PC-3 (cell line): ENCODE results near the gene EXOC6. TPM values are rescaled to one million over a fixed set of nuclear protein-coding genes. Genes with fewer than 3 reads are reported as not detected.
"Not testable (repeated sequence)": the region's sequence is repeated elsewhere in the genome, so short reads cannot be mapped to it uniquely, and the experiment has no call there.

Experiments used
- ATAC-seq: fragments of 200-7000 bp; cut with Tn5 transposase; 2 replicates; pipeline ENCODE4 v1.9.1; 2020; ENCODE audit warnings: mild to moderate bottlenecking, moderate library complexity
- BruUV-seq: library from RNA; stranded (reverse); fragments of 400-500 nt; replicated peaks from 2 replicates; lab custom pipeline; 2021; lab: Mats Ljungman, UMichigan
- CTCF ChIA-PET: fragments of 300-600 bp; sonication (Branson Sonifier 250); formaldehyde crosslinking; loops from one replicate; lab custom pipeline; 2022; ENCODE audit warnings: antibody characterized with exemption; lab: Charles Lee
- POLR2A ChIA-PET: fragments of 300-600 bp; sonication (Branson Sonifier 250); formaldehyde crosslinking; loops from one replicate; lab custom pipeline; 2022; ENCODE audit warnings: antibody characterized with exemption; ENCODE audit not compliant: unreplicated experiment; lab: Charles Lee
- DNase-seq: peaks from one replicate; pipeline ENCODE4 v3.0.0-alpha.2; 2015
- H2AFZ ChIP-seq: fragments of 300-600 bp; sonication (generic); 2 replicates; pipeline ENCODE4 v1.6.0; 2016; ENCODE audit warnings: antibody characterized with exemption, low read length
- H3F3A ChIP-seq: fragments of 300-600 bp; sonication (generic); one replicate; pipeline ENCODE4 v1.6.0; 2017; ENCODE audit warnings: antibody characterized with exemption, low read length, control low read depth, mild to moderate bottlenecking; ENCODE audit not compliant: unreplicated experiment
- H3K27ac ChIP-seq: fragments of 300-600 bp; sonication (generic); 2 replicates; pipeline ENCODE4 v1.5.1; 2016; ENCODE audit warnings: mild to moderate bottlenecking, low read length
- H3K27me3 ChIP-seq: fragments of 300-600 bp; sonication (generic); 2 replicates; pipeline ENCODE4 v1.6.1; 2016; ENCODE audit warnings: low read length, mixed read lengths
- H3K36me3 ChIP-seq: fragments of 300-600 bp; sonication (generic); 2 replicates; pipeline ENCODE4 v1.6.1; 2016; ENCODE audit warnings: low read depth, mixed run types, low read length, mixed read lengths
- H3K4me1 ChIP-seq: fragments of 300-600 bp; sonication (generic); 2 replicates; pipeline ENCODE4 v1.5.1; 2016; ENCODE audit warnings: low read length; ENCODE audit not compliant: insufficient read depth
- H3K4me2 ChIP-seq: fragments of 300-600 bp; sonication (generic); 2 replicates; pipeline ENCODE4 v1.6.0; 2016; ENCODE audit warnings: low read length
- H3K4me3 ChIP-seq: fragments of 300-600 bp; sonication (generic); 2 replicates; pipeline ENCODE4 v1.5.1; 2016; ENCODE audit warnings: mild to moderate bottlenecking, low read length, mixed read lengths
- H3K79me2 ChIP-seq: fragments of 300-600 bp; sonication (generic); 2 replicates; pipeline ENCODE4 v1.6.1; 2017; ENCODE audit warnings: low read length, mixed read lengths
- H3K9ac ChIP-seq: fragments of 300-600 bp; sonication (generic); 2 replicates; pipeline ENCODE4 v1.6.0; 2016; ENCODE audit warnings: mild to moderate bottlenecking, low read length
- H3K9me2 ChIP-seq: fragments of 300-600 bp; sonication (generic); replicated peaks from 2 replicates; pipeline ENCODE4 v1.6.1; 2016; ENCODE audit warnings: mixed run types, low read length, mixed read lengths
- H3K9me3 ChIP-seq: fragments of 300-600 bp; sonication (generic); 2 replicates; pipeline ENCODE4 v1.6.1; 2016; ENCODE audit warnings: low read length, mixed read lengths
- H4K20me1 ChIP-seq: fragments of 300-600 bp; sonication (generic); 2 replicates; pipeline ENCODE4 v1.6.1; 2016; ENCODE audit warnings: low read length, mixed read lengths
- EZH2 ChIP-seq: fragments of 300-600 bp; sonication (generic); IDR thresholded peaks from one replicate; pipeline ENCODE4 v1.6.1; 2017; ENCODE audit warnings: antibody characterized with exemption, mild to moderate bottlenecking, low read length; ENCODE audit not compliant: unreplicated experiment
- EZH2phosphoT487 ChIP-seq: fragments of 300-600 bp; sonication (generic); IDR thresholded peaks from 2 replicates; pipeline ENCODE4 v1.6.1; 2018; ENCODE audit warnings: mild to moderate bottlenecking, antibody characterized with exemption, low read length, borderline replicate concordance
- intact Hi-C: fragments of 100-400 bp; cut with micrococcal nuclease; formaldehyde crosslinking; loops from 2 replicates; pipeline ENCODE4 v1.9.0; 2023
- total RNA-seq: library from RNA; depleted of rRNA; stranded (reverse); fragments of >200 nt; gene quantifications from 2 replicates; pipeline ENCODE4 v1.2.3, GENCODE V29; 2014
- TF ChIP-seq, protein P1 (sequence below): fragments of 300-600 bp; sonication (generic); conservative IDR thresholded peaks from 2 replicates; pipeline ENCODE4 v1.5.1; 2017; ENCODE audit warnings: antibody characterized with exemption, low read depth, mild to moderate bottlenecking, low read length

Gene EXOC6
- total RNA-seq, 1 experiment from 2014 or later, result 5.7 TPM

DNA sequence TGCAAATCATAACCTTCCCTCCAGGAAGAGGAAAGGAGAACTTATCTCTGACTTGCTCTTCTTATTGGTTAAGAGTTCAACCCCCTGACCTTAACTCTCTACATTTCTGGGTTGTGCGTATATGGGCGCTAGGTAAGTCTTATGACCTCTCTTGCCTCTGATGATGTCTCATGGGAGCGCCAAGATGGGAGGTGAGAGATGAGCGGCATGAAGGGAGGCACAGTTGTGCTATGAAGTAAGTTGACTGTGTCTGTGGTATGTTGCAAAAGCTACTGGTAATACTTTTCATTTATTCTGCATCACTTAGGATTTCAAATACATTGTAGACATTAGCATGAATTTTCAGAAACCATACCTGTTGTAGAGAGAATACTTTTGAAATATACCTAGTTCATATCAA lies 59.0 kb downstream of the EXOC6 start:
- intact Hi-C loops, result no loop called here
- H3K4me2 ChIP-seq, result no peak overlapping the region
- no peak overlapping the region for H3K27ac ChIP-seq
- H4K20me1 ChIP-seq, result no peaks in the 10 kb centered on the region
- DNase-seq (no peak), ATAC-seq (no peak)
- no peaks in the 10 kb centered on the region for H3F3A ChIP-seq
- H3K36me3 ChIP-seq, result no peaks in the 10 kb centered on the region
- H3K4me3 ChIP-seq, result no peak overlapping the region
- H3K9ac ChIP-seq, result no peak overlapping the region
- POLR2A ChIA-PET, result no interaction called here
- H3K9me2 ChIP-seq, result no peaks in the 10 kb centered on the region
- H3K9me3 ChIP-seq, result no peaks in the 10 kb centered on the region
- no peaks in the 10 kb centered on the region for H3K27me3 ChIP-seq
- H2AFZ ChIP-seq, result no peak overlapping the region
- H3K79me2 ChIP-seq, result no peaks in the 10 kb centered on the region
- H3K4me1 ChIP-seq, result peaks cover 6% of the 10 kb centered on the region
- CTCF ChIA-PET, result no interaction called here
- no peak for TF ChIP-seq EZH2
- no peak for TF ChIP-seq EZH2phosphoT487
- TF ChIP-seq, protein P1, sequence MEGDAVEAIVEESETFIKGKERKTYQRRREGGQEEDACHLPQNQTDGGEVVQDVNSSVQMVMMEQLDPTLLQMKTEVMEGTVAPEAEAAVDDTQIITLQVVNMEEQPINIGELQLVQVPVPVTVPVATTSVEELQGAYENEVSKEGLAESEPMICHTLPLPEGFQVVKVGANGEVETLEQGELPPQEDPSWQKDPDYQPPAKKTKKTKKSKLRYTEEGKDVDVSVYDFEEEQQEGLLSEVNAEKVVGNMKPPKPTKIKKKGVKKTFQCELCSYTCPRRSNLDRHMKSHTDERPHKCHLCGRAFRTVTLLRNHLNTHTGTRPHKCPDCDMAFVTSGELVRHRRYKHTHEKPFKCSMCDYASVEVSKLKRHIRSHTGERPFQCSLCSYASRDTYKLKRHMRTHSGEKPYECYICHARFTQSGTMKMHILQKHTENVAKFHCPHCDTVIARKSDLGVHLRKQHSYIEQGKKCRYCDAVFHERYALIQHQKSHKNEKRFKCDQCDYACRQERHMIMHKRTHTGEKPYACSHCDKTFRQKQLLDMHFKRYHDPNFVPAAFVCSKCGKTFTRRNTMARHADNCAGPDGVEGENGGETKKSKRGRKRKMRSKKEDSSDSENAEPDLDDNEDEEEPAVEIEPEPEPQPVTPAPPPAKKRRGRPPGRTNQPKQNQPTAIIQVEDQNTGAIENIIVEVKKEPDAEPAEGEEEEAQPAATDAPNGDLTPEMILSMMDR, result no peak
- no TSS peak for BruUV-seq

DNA sequence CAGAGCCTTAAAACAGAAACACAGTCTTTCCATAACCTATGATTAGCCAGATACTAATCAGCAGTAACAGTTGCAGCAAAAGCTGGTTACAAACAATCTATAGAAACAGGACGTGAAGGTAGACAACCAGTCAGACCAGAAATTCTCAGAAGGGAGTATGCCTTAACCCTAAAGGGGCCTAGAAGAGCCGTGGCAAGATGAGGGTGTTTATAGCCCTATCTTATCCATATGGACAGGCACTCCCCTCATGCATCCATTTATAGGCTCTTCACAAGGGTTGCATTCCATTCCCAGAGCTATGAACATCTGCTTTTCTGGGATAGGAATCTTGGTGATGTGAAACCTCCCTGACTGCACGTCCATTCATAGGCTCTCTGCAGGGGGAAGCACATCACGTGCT lies 64.3 kb downstream of the EXOC6 start:
- BruUV-seq, H3K4me3 ChIP-seq, H3K79me2 ChIP-seq, DNase-seq, H3K27me3 ChIP-seq, H3F3A ChIP-seq, H2AFZ ChIP-seq, intact Hi-C loops, H3K9me3 ChIP-seq, H3K9ac ChIP-seq, H3K4me1 ChIP-seq, H3K9me2 ChIP-seq, H3K4me2 ChIP-seq, H3K36me3 ChIP-seq, H4K20me1 ChIP-seq, ATAC-seq, H3K27ac ChIP-seq, POLR2A ChIA-PET: not testable (repeated sequence)
- CTCF ChIA-PET, result interaction anchor here (0.6 kb wide), 1 partner anchor 66 kb away, joined by 3 read pairs; no protein-coding TSS in a partner anchor

DNA sequence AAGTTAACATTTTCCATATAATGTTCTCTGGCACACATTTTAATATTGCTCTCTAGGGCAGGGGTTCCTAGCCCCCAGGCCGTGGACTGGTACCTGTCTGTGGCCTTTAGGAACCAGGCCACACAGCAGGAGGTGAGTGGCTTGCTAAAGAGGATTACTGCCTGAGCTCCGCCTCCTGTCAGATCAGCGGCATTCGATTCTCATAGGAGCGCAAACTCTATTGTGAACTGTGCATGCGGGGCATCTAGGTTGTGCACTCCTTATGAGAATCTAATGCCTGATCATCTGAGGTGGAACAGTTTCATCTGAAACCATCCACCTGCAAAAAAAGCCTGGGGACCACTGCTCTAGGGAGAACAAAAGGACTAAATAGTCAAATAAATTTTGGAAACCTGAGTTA lies 65.7 kb downstream of the EXOC6 start:
- Histone ChIP-seq H3K36me3 (no peaks in the 10 kb centered on the region), H3K4me2 (no peak overlapping the region), H3F3A (no peaks in the 10 kb centered on the region), H3K27ac (no peak overlapping the region), H3K4me1 (no peaks in the 10 kb centered on the region), H3K9ac (no peak overlapping the region), H3K9me3 (no peaks in the 10 kb centered on the region), H3K9me2 (no peaks in the 10 kb centered on the region), H3K79me2 (no peaks in the 10 kb centered on the region), H2AFZ (no peak overlapping the region), H3K27me3 (no peaks in the 10 kb centered on the region), H3K4me3 (no peak overlapping the region), H4K20me1 (no peaks in the 10 kb centered on the region)
- ChIA-PET CTCF (no interaction called here), POLR2A (no interaction called here)
- BruUV-seq, result no TSS peak
- DNase-seq (no peak), ATAC-seq (no peak)
- TF ChIP-seq EZH2 (no peak), EZH2phosphoT487 (no peak)
- TF ChIP-seq, protein P1, result no peak
- intact Hi-C loops, result no loop called here
